ENCODE measurements around the gene ZNF792.
A peak's percentile ranks its signal among the peaks of the same experiment; 100 is the strongest.
"Not testable (repeated sequence)": the region's sequence is repeated elsewhere in the genome, so short reads cannot be mapped to it uniquely, and the experiment has no call there.

Gene ZNF792

DNA sequence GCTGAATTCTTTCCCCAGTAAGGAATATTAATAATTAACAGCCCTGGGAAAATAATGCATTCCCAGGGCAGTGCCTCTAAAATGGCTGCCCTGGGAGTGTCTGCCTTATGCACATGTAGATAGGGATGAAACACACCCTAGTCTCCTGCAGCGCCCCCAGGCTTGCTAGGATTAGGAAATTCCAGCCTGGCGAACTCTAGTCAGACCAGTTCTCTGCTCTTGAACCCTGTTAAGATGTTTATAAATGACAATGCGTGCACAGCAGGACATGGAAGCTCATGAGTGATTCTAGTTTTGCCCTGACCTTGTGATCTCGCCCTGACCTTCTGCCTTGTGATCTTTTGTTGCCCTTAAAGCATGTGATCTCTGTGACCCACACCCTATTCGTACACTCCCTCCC lies 1.5 kb upstream of the ZNF792 start:
- not testable (repeated sequence) for H3K23ac ChIP-seq (ENCODE audit: low read length); H4K91ac ChIP-seq (ENCODE audit: low read depth, low read length); H3K4me2 ChIP-seq (ENCODE audit: low read length); H3K79me2 ChIP-seq (ENCODE audit: control insufficient read depth, insufficient read depth, low read length, poor library complexity); H4K12ac ChIP-seq (ENCODE audit: low read depth, low read length); H2BK5ac ChIP-seq (ENCODE audit: low read depth, low read length, poor library complexity); H3K14ac ChIP-seq (ENCODE audit: low read length); H3K4me3 ChIP-seq (ENCODE audit: low read depth, low read length); H2BK120ac ChIP-seq (ENCODE audit: insufficient read depth, low read length, poor library complexity); H3K36me3 ChIP-seq (ENCODE audit: control insufficient read depth in 1 of 2, insufficient read depth in 2 of 2, low read length in 2 of 2); H4K8ac ChIP-seq (ENCODE audit: low read depth, low read length); H2AFZ ChIP-seq (ENCODE audit: insufficient read depth, low read length, poor library complexity); H2BK12ac ChIP-seq (ENCODE audit: low read length); H3K79me1 ChIP-seq (ENCODE audit: low read length); DNase-seq; H2AK5ac ChIP-seq (ENCODE audit: low read length); H3K27ac ChIP-seq (ENCODE audit: low read depth, low read length); H3K4ac ChIP-seq (ENCODE audit: low read depth, low read length); H3K27me3 ChIP-seq (ENCODE audit: insufficient read depth, low read length); H3K9ac ChIP-seq (ENCODE audit: low read length); H3K18ac ChIP-seq (ENCODE audit: low read length)
- Histone ChIP-seq H3K4me1 (ENCODE audit: control insufficient read depth in 1 of 2, insufficient read depth in 2 of 2, low read length in 2 of 2) (peaks cover 11 to 13% of the 10 kb centered on the region in 2 experiments), H3K9me3 (ENCODE audit: insufficient read depth, low read depth, low read length) (peaks cover 12% of the 10 kb centered on the region)
- no CpG with 5 or more reads among the region's 5 CpGs for WGBS (ENCODE audit: extremely low coverage, insufficient coverage, insufficient read length)

DNA sequence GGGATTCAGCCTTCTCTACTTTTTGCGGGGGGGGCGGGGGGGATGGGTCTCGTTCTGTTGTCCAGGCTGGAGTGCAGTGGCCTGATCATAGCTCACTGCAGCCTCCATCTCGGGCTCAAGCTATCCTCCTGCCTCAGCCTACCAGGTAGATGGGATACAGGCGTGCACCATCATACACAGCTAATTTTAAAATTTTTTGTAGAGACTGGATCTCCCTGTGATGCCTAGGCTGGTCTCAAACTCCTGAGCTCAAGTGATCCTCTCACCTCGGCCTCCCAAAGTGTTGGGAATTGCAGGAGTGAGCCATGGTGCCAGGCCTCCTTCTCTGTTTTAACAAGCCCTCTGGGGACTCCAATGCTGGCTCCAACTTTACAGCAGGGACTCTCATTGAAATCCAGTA lies 569 bp upstream of the ZNF792 start:
- no peak overlapping the region for H2BK5ac ChIP-seq (ENCODE audit: low read depth, low read length, poor library complexity)
- H3K9ac ChIP-seq (ENCODE audit: low read length) = no peak overlapping the region
- DNase-seq = no peak
- no CpG with 5 or more reads among the region's 6 CpGs for WGBS (ENCODE audit: extremely low coverage, insufficient coverage, insufficient read length)
- no peak overlapping the region for H3K18ac ChIP-seq (ENCODE audit: low read length)
- H3K27ac ChIP-seq (ENCODE audit: low read depth, low read length) = no peak overlapping the region
- H3K9me3 ChIP-seq (ENCODE audit: insufficient read depth, low read depth, low read length) = peaks cover 16% of the 10 kb centered on the region
- H3K4me1 ChIP-seq (ENCODE audit: control insufficient read depth in 1 of 2, insufficient read depth in 2 of 2, low read length in 2 of 2) = peaks cover 11 to 13% of the 10 kb centered on the region in 2 experiments
- peaks cover 3 to 13% of the 10 kb centered on the region in 2 experiments for H3K36me3 ChIP-seq (ENCODE audit: control insufficient read depth in 1 of 2, insufficient read depth in 2 of 2, low read length in 2 of 2)
- peak overlapping the region; percentile 72 for H2AFZ ChIP-seq (ENCODE audit: insufficient read depth, low read length, poor library complexity)
- no peak overlapping the region for H3K4ac ChIP-seq (ENCODE audit: low read depth, low read length)
- no peak overlapping the region for H2AK5ac ChIP-seq (ENCODE audit: low read length)
- no peak overlapping the region for H4K8ac ChIP-seq (ENCODE audit: low read depth, low read length)
- no peak overlapping the region for H3K4me3 ChIP-seq (ENCODE audit: low read depth, low read length)
- no peak overlapping the region for H2BK120ac ChIP-seq (ENCODE audit: insufficient read depth, low read length, poor library complexity)
- H3K79me1 ChIP-seq (ENCODE audit: low read length) = peaks cover 7% of the 10 kb centered on the region
- no peaks in the 10 kb centered on the region for H3K27me3 ChIP-seq (ENCODE audit: insufficient read depth, low read length)
- H2BK12ac ChIP-seq (ENCODE audit: low read length) = no peak overlapping the region
- H3K79me2 ChIP-seq (ENCODE audit: control insufficient read depth, insufficient read depth, low read length, poor library complexity) = peaks cover 3% of the 10 kb centered on the region
- no peak overlapping the region for H4K12ac ChIP-seq (ENCODE audit: low read depth, low read length)
- no peak overlapping the region for H3K23ac ChIP-seq (ENCODE audit: low read length)
- H3K14ac ChIP-seq (ENCODE audit: low read length) = no peak overlapping the region
- H4K91ac ChIP-seq (ENCODE audit: low read depth, low read length) = no peak overlapping the region
- H3K4me2 ChIP-seq (ENCODE audit: low read length) = no peak overlapping the region

DNA sequence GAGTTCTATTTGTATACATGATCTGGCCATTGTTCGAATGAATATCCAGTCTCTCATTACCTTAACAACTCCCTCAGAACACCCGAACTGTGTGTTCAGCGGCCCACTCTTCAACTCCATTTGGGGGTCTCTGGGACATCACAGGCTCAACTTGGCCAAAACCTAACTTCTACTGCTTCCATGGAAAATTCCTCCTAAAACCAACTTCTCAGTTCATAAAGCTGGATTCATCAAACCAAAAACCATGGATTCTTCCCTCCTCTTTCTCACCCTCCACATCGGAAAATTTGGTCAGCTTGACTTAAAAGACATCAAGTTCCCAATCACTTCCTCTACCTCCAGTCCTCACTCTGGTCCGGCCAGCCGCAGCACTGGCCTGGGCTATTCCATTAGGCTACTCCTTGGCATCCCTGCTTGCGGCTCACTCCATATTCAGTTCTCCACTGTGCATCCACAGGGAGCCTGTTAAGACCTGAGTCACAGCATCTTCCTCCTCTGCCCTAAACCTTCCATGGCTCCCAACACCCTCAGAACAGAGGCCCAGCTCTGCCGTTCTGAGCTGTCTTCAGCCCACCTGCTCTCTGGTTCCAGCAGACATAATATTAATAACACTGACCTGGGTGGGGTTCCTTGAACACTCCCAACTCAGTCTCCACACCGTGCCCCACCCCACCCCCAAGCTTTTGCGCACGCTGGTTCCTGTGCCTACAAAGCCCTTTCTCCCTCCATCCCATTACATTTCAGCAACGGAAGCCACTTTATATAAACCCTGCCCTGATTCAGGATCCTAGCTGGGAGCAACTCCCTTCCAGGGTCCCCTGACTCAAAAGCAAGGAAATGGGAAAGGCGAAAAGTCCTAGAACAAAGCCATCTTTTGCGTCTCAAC lies 1.1 kb downstream of the ZNF792 start:
- H3K18ac ChIP-seq (ENCODE audit: low read length) = peak overlapping the region; percentile 92
- peak overlapping the region; percentile 67 for H4K12ac ChIP-seq (ENCODE audit: low read depth, low read length)
- H2AFZ ChIP-seq (ENCODE audit: insufficient read depth, low read length, poor library complexity) = peak overlapping the region; percentile 79
- no CpG with 5 or more reads among the region's 14 CpGs for WGBS (ENCODE audit: extremely low coverage, insufficient coverage, insufficient read length)
- H2BK120ac ChIP-seq (ENCODE audit: insufficient read depth, low read length, poor library complexity) = no peak overlapping the region
- H2BK12ac ChIP-seq (ENCODE audit: low read length) = no peak overlapping the region
- H3K27me3 ChIP-seq (ENCODE audit: insufficient read depth, low read length) = no peaks in the 10 kb centered on the region
- H3K79me1 ChIP-seq (ENCODE audit: low read length) = peaks cover 7% of the 10 kb centered on the region
- H4K8ac ChIP-seq (ENCODE audit: low read depth, low read length) = peak overlapping the region; percentile 82
- peaks cover 30% of the 10 kb centered on the region for H3K9me3 ChIP-seq (ENCODE audit: insufficient read depth, low read depth, low read length)
- no peak for DNase-seq
- peaks cover 3% of the 10 kb centered on the region for H3K79me2 ChIP-seq (ENCODE audit: control insufficient read depth, insufficient read depth, low read length, poor library complexity)
- H3K4me2 ChIP-seq (ENCODE audit: low read length) = peak overlapping the region; percentile 72
- H3K14ac ChIP-seq (ENCODE audit: low read length) = peak overlapping the region; percentile 63
- peak overlapping the region; percentile 52 for H4K91ac ChIP-seq (ENCODE audit: low read depth, low read length)
- H3K23ac ChIP-seq (ENCODE audit: low read length) = no peak overlapping the region
- H2AK5ac ChIP-seq (ENCODE audit: low read length) = no peak overlapping the region
- peaks cover 11 to 13% of the 10 kb centered on the region in 2 experiments for H3K4me1 ChIP-seq (ENCODE audit: control insufficient read depth in 1 of 2, insufficient read depth in 2 of 2, low read length in 2 of 2)
- H3K36me3 ChIP-seq (ENCODE audit: control insufficient read depth in 1 of 2, insufficient read depth in 2 of 2, low read length in 2 of 2) = peaks cover 19 to 29% of the 10 kb centered on the region in 2 experiments
- no peak overlapping the region for H3K4ac ChIP-seq (ENCODE audit: low read depth, low read length)
- H3K27ac ChIP-seq (ENCODE audit: low read depth, low read length) = no peak overlapping the region
- H2BK5ac ChIP-seq (ENCODE audit: low read depth, low read length, poor library complexity) = no peak overlapping the region
- H3K4me3 ChIP-seq (ENCODE audit: low read depth, low read length) = peak overlapping the region; percentile 79
- peak overlapping the region; percentile 76 for H3K9ac ChIP-seq (ENCODE audit: low read length)

DNA sequence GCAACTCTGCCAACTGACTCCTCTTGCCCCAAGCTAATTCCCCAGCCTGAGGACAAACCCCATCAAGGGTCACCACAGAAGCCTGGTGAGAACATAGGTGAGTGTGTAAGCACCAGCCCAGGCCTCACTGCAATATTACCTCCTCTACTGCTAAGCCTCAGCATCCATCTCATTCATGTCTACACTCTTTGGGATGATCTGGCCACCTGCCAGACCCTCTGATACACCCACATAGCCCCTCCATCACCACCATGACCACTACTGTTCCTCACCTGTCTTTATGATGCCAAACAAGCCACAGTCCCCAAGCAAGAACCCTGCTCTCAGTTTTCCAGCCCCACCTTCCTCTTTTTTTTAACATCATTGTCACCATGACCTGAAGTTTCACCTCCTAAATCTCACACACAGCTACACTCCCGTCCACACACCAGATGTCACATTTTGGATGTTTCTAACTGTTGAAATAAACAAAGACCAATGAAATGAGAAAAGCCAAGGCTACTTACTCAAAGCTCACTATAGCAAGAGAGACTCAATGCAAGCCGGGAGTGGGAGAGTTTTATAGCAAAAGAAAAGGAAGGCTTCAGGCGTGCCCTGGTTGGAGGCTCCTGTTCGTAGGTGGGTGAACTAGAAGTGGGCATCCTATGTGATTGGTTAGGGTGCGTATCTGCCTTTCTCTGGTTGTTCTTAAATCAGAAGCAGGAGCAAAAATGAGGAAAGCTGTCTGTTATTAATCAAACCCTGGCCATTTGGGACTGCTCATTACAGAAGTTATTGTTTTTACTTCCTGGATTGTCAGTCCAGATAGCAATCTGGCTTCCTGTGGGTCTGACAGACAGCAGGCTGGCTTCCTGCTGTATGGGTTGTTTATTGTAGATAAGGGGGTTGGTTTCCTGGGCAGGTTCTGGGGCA lies 2.0 kb downstream of the ZNF792 start:
- Histone ChIP-seq H4K8ac (ENCODE audit: low read depth, low read length) (no peak overlapping the region), H2BK5ac (ENCODE audit: low read depth, low read length, poor library complexity) (no peak overlapping the region), H2AFZ (ENCODE audit: insufficient read depth, low read length, poor library complexity) (no peak overlapping the region), H2BK120ac (ENCODE audit: insufficient read depth, low read length, poor library complexity) (no peak overlapping the region), H3K27ac (ENCODE audit: low read depth, low read length) (no peak overlapping the region), H3K4me3 (ENCODE audit: low read depth, low read length) (no peak overlapping the region), H3K27me3 (ENCODE audit: insufficient read depth, low read length) (no peaks in the 10 kb centered on the region), H4K12ac (ENCODE audit: low read depth, low read length) (no peak overlapping the region), H4K91ac (ENCODE audit: low read depth, low read length) (no peak overlapping the region), H3K18ac (ENCODE audit: low read length) (no peak overlapping the region), H3K4ac (ENCODE audit: low read depth, low read length) (no peak overlapping the region), H3K23ac (ENCODE audit: low read length) (no peak overlapping the region), H3K4me1 (ENCODE audit: control insufficient read depth in 1 of 2, insufficient read depth in 2 of 2, low read length in 2 of 2) (peaks cover 11 to 13% of the 10 kb centered on the region in 2 experiments), H3K14ac (ENCODE audit: low read length) (no peak overlapping the region), H3K9me3 (ENCODE audit: insufficient read depth, low read depth, low read length) (peaks cover 35% of the 10 kb centered on the region), H3K36me3 (ENCODE audit: control insufficient read depth in 1 of 2, insufficient read depth in 2 of 2, low read length in 2 of 2) (peaks cover 23 to 37% of the 10 kb centered on the region in 2 experiments), H3K4me2 (ENCODE audit: low read length) (peak overlapping the region; percentile 72), H3K9ac (ENCODE audit: low read length) (no peak overlapping the region), H3K79me2 (ENCODE audit: control insufficient read depth, insufficient read depth, low read length, poor library complexity) (peaks cover 3% of the 10 kb centered on the region), H3K79me1 (ENCODE audit: low read length) (peaks cover 7% of the 10 kb centered on the region), H2BK12ac (ENCODE audit: low read length) (no peak overlapping the region), H2AK5ac (ENCODE audit: low read length) (no peak overlapping the region)
- DNase-seq = no peak
- WGBS (ENCODE audit: extremely low coverage, insufficient coverage, insufficient read length) = no CpG with 5 or more reads among the region's 5 CpGs

Data from trophoblast cell (in vitro differentiated cells and primary cell).